HepG2 (cell line): ENCODE measurements around the gene ULK4. TPM values are rescaled to one million over a fixed set of nuclear protein-coding genes. Genes with fewer than 3 reads are reported as not detected.

Experiments
- ATAC-seq: fragments of 200-7000 bp; cut with Tn5 transposase; 3 replicates; pipeline ENCODE4 v1.9.1; 2020; ENCODE audit warnings: mild to moderate bottlenecking, moderate library complexity
- BruUV-seq: library from RNA; stranded (reverse); fragments of 400-500 nt; replicated peaks from 2 replicates; lab custom pipeline; 2021; lab: Mats Ljungman, UMichigan
- CTCF ChIA-PET: fragments of 300-600 bp; formaldehyde crosslinking; extraction: SDS; loops from one replicate; lab custom pipeline; 2021; ENCODE audit warnings: low total read pairs, inconsistent platforms, low intra/inter-chr PET ratio; lab: Yijun Ruan, JAX
- POLR2A ChIA-PET: fragments of 350-600 bp; sonication (Branson Sonifier 250); formaldehyde crosslinking; loops from one replicate; lab custom pipeline; 2020; ENCODE audit warnings: antibody characterized with exemption, inconsistent platforms; lab: Yijun Ruan, JAX
- DNase-seq: peaks from one replicate; pipeline ENCODE4 v3.0.0-alpha.2; 2015; ENCODE audit warnings: low spot score
- FAIRE-seq: peaks from 3 replicates; lab custom pipeline; 2011; peaks lifted over from hg19 to GRCh38; lab: Jason Lieb, UNC
- H2AFZ ChIP-seq: one replicate; pipeline ENCODE4 v1.6.1; 2011; ENCODE audit warnings: low read length, inconsistent platforms
- H3K27ac ChIP-seq: fragments of 300-600 bp; 3 replicates; pipeline ENCODE4 v1.8.0; 2011; ENCODE audit warnings: mixed run types, mild to moderate bottlenecking, mixed read lengths, low read length, inconsistent platforms; ENCODE audit not compliant: insufficient read depth; ENCODE audit errors: extremely low read length
- H3K27me3 ChIP-seq, 2 experiments: fragments of 200-600 bp in 1 of 2; 2 replicates in 1 of 2; 3 replicates in 1 of 2; pipeline versions ENCODE4 v1.6.0 to v1.8.0; 2011; ENCODE audit warnings: low read length in 2 of 2, mild to moderate bottlenecking in 2 of 2, moderate library complexity in 2 of 2, inconsistent platforms in 1 of 2; ENCODE audit not compliant: insufficient read depth in 2 of 2, control insufficient read depth in 1 of 2
- H3K36me3 ChIP-seq, 2 experiments: fragments of 200-600 bp in 1 of 2; replicated peaks in 1 of 2; 2 replicates in 1 of 2; 3 replicates in 1 of 2; pipeline versions ENCODE4 v1.5.1 to v1.8.0; 2011; ENCODE audit warnings: low read length in 2 of 2, inconsistent platforms in 1 of 2; ENCODE audit not compliant: insufficient read depth in 2 of 2, control insufficient read depth in 1 of 2
- H3K4me1 ChIP-seq: 2 replicates; pipeline ENCODE4 v1.5.1; 2012; ENCODE audit warnings: low read length, inconsistent platforms; ENCODE audit not compliant: insufficient read depth
- H3K4me2 ChIP-seq: 2 replicates; pipeline ENCODE4 v1.6.0; 2011; ENCODE audit warnings: low read depth, low read length, inconsistent platforms
- H3K4me3 ChIP-seq, 3 experiments: fragments of 200-600 bp in 1 of 3; sonication (generic), shearing (Covaris generic) in 1 of 3; replicated peaks in 1 of 3; 2 replicates each; pipeline ENCODE4 v1.5.1; 2011 to 2016; ENCODE audit warnings: low read length in 3 of 3, inconsistent platforms in 2 of 3, low read depth in 2 of 3, mild to moderate bottlenecking in 2 of 3, control low read depth in 1 of 3, mixed read lengths in 1 of 3; ENCODE audit not compliant: insufficient read depth in 1 of 3
- H3K79me2 ChIP-seq: one replicate; pipeline ENCODE4 v1.6.1; 2011; ENCODE audit warnings: low read length, inconsistent platforms; ENCODE audit not compliant: insufficient read depth
- H3K9ac ChIP-seq: 2 replicates; pipeline ENCODE4 v1.6.0; 2011; ENCODE audit warnings: mild to moderate bottlenecking, low read depth, low read length, inconsistent platforms; ENCODE audit not compliant: insufficient read depth
- H3K9me3 ChIP-seq: 2 replicates; pipeline ENCODE4 v1.5.1; 2012; ENCODE audit warnings: mild to moderate bottlenecking, low read length
- H4K20me1 ChIP-seq: 2 replicates; pipeline ENCODE4 v1.6.0; 2011; ENCODE audit warnings: inconsistent platforms, mild to moderate bottlenecking, low read length, moderate library complexity; ENCODE audit not compliant: insufficient read depth
- ATF2 ChIP-seq: sonication (generic); formaldehyde crosslinking; IDR thresholded peaks from 2 replicates; pipeline ENCODE4 v1.4.0; 2020; ENCODE audit warnings: missing genetic modification reagents
- ATF4 ChIP-seq, 2 experiments: fragments of 450-650 bp in 1 of 2; sonication (generic) in 1 of 2; formaldehyde crosslinking; IDR thresholded peaks; 2 replicates each; pipeline versions ENCODE4 v1.5.0 to v1.8.0; 2020 to 2022; ENCODE audit warnings: mild to moderate bottlenecking in 1 of 2, missing genetic modification reagents in 1 of 2
- ATM ChIP-seq: fragments of 450-650 bp; IDR thresholded peaks from 2 replicates; pipeline ENCODE4 v1.7.1; 2017; ENCODE audit warnings: mild to moderate bottlenecking, borderline replicate concordance
- CTCF ChIP-seq: sonication (generic); formaldehyde crosslinking; IDR thresholded peaks from 2 replicates; pipeline ENCODE4 v1.5.0; 2020; ENCODE audit warnings: mild to moderate bottlenecking, missing genetic modification reagents, moderate library complexity
- RBAK ChIP-seq: sonication (generic); formaldehyde crosslinking; IDR thresholded peaks from 2 replicates; pipeline ENCODE4 v1.5.1; 2020; ENCODE audit warnings: mild to moderate bottlenecking, missing genetic modification reagents
- SMC3 ChIP-seq: IDR thresholded peaks from 2 replicates; pipeline ENCODE4 v1.6.1; 2011; ENCODE audit warnings: low read length, improper control_type of control experiment
- STAG1 ChIP-seq: sonication (generic); formaldehyde crosslinking; IDR thresholded peaks from 2 replicates; pipeline ENCODE4 v1.4.0; 2020; ENCODE audit warnings: missing genetic modification reagents
- ZMYM4 ChIP-seq: sonication (generic); formaldehyde crosslinking; IDR thresholded peaks from 2 replicates; pipeline ENCODE4 v1.8.1; 2023; ENCODE audit warnings: mild to moderate bottlenecking, missing genetic modification reagents
- ZNF549 ChIP-seq: sonication (generic); formaldehyde crosslinking; IDR thresholded peaks from 2 replicates; pipeline ENCODE4 v1.5.0; 2020; ENCODE audit warnings: missing genetic modification reagents
- ZNF574 ChIP-seq: sonication (generic); formaldehyde crosslinking; IDR thresholded peaks from 2 replicates; pipeline ENCODE4 v1.4.0; 2020; ENCODE audit warnings: missing genetic modification reagents
- WGBS: methylation state at CpG from one replicate; pipeline ENCODE4 v1.1.6; 2017; ENCODE audit warnings: low lambda C conversion rate; 5-methylcytosine and 5-hydroxymethylcytosine counted together
- in situ Hi-C: cut with HindIII; loops from 2 replicates; pipeline ENCODE4 v1.10.0; 2017; ENCODE audit warnings: low pct_unique_long_range_greater_than_20kb; ENCODE audit not compliant: extremely low pct_ligation_motif_present
- intact Hi-C: fragments of 100-400 bp; cut with micrococcal nuclease; formaldehyde crosslinking; loops from one replicate; pipeline ENCODE4 v1.10.0; 2022; ENCODE audit not compliant: unreplicated experiment
- polyA plus RNA-seq, 8 experiments: library from polyadenylated mRNA; depleted of rRNA in 3 of 8; stranded (reverse) in 7 of 8; unstranded in 1 of 8; fragments of >200 nt; fragmentation: Illumina TruSeq in 4 of 8; extraction: Trizol in 4 of 8; gene quantifications; 2 replicates each; pipeline versions ENCODE4 v1.2.1 to v1.2.3, GENCODE V29; 2011 to 2016; ENCODE audit warnings: low read depth in 4 of 8, missing spikeins in 1 of 8, mixed read lengths in 1 of 8; ENCODE audit not compliant: insufficient read depth in 1 of 8
- total RNA-seq, 5 experiments: library from RNA; depleted of rRNA; stranded (reverse); fragments of >200 nt; fragmentation: Illumina TruSeq; extraction: Trizol; gene quantifications; 2 replicates each; pipeline ENCODE4 v1.2.3, GENCODE V29; 2016; ENCODE audit warnings: low read depth in 1 of 5

Gene ULK4
- total and polyA plus RNA-seq, 2 of the 13 experiments (the other 11 are each of a cell fraction or from before 2014, with no cell fraction given) = 6.7 to 11.8 TPM

GRCh38 chr3:41518626-41519025, 443.3 kb downstream of the ULK4 start (continued):
- TF ChIP-seq ATF2 = no peak
- no peak for TF ChIP-seq ATM

GRCh38 chr3:41508063-41508696, 453.7 kb downstream of the ULK4 start:
- Histone ChIP-seq H3K9ac (no peak overlapping the region), H3K4me1 (no peaks in the 10 kb centered on the region), H3K9me3 (no peaks in the 10 kb centered on the region), H2AFZ (no peak overlapping the region), H3K79me2 (no peaks in the 10 kb centered on the region), H3K27ac (no peak overlapping the region), H3K36me3 (no peaks in the 10 kb centered on the region), H3K4me3 (no peak overlapping the region), H3K27me3 (no peaks in the 10 kb centered on the region), H3K4me2 (no peak overlapping the region), H4K20me1 (no peaks in the 10 kb centered on the region)
- no TSS peak for BruUV-seq
- CTCF ChIA-PET = no interaction called here
- intact Hi-C loops (no loop called here), in situ Hi-C loops (no loop called here)
- DNase-seq (no peak), ATAC-seq (peak; percentile 64), FAIRE-seq (no peak)
- POLR2A ChIA-PET = no interaction called here
- TF ChIP-seq RBAK (CRISPR knock-in tag) (no peak), ZMYM4 (CRISPR knock-in tag) (peak; percentile 51), ATF4 (CRISPR knock-in tag; IDR thresholded peaks at IDR 0.05) (no peak), ZNF574 (CRISPR knock-in tag) (peak; percentile 79), SMC3 (peak; percentile 15; the same call in 1 of the 2 replicates), STAG1 (CRISPR knock-in tag) (peak; percentile 36), ZNF549 (no peak), CTCF (CRISPR knock-in tag) (peak; percentile 37)
- 95% methylated on average over 3 of the region's 7 CpGs for WGBS
